ENCODE data around the gene AMY2A. TPM values are rescaled to one million over a fixed set of nuclear protein-coding genes. Genes with fewer than 3 reads are reported as not detected.
"Not testable (repeated sequence)": the region's sequence is repeated elsewhere in the genome, so short reads cannot be mapped to it uniquely, and the experiment has no call there.

AMY2A gene
- not detected for total RNA-seq

- not testable (repeated sequence) for DNase-seq (ENCODE audit: low read depth in 2 of 3, low spot score in 2 of 3)
Observed at GRCh38 chr1:103616994-103617477, at the start of gene AMY2A. TSS of gene AMY2A (plus strand) at chr1:103617427. CDS start at chr1:103617441, 14 bp downstream.

GRCh38 chr1:103569493-103569892, 47.7 kb upstream of the AMY2A start:
- no peak for DNase-seq (ENCODE audit: low read depth in 2 of 3, low spot score in 2 of 3)

GRCh38 chr1:103571289-103571688, 45.9 kb upstream of the AMY2A start, which contains the start of gene AMY2B:
TSS of gene AMY2B (plus strand) at chr1:103571589. CDS start at chr1:103571603, 14 bp downstream.
- not testable (repeated sequence) for DNase-seq (ENCODE audit: low read depth in 2 of 3, low spot score in 2 of 3)

- no peak for DNase-seq (ENCODE audit: low read depth in 2 of 3, low spot score in 2 of 3)
Observed at GRCh38 chr1:103576065-103576464, 41.2 kb upstream of the AMY2A start.

- not testable (repeated sequence) for DNase-seq (ENCODE audit: low read depth in 2 of 3, low spot score in 2 of 3)
Observed at GRCh38 chr1:103576784-103577183, 40.4 kb upstream of the AMY2A start.

GRCh38 chr1:103582464-103582863, 34.8 kb upstream of the AMY2A start:
- DNase-seq (ENCODE audit: low read depth in 2 of 3, low spot score in 2 of 3): no peak

- no peak for DNase-seq (ENCODE audit: low read depth in 2 of 3, low spot score in 2 of 3)
Observed at GRCh38 chr1:103583887-103584286, 33.3 kb upstream of the AMY2A start.

GRCh38 chr1:103584537-103584936, 32.7 kb upstream of the AMY2A start:
- DNase-seq (ENCODE audit: low read depth in 2 of 3, low spot score in 2 of 3): no peak

GRCh38 chr1:103602740-103603139, 14.5 kb upstream of the AMY2A start:
- not testable (repeated sequence) for DNase-seq (ENCODE audit: low read depth in 2 of 3, low spot score in 2 of 3)

GRCh38 chr1:103616362-103616761, 865 bp upstream of the AMY2A start:
- no peak for DNase-seq (ENCODE audit: low read depth in 2 of 3, low spot score in 2 of 3)

GRCh38 chr1:103627436-103627835, 10.2 kb downstream of the AMY2A start:
- not testable (repeated sequence) for DNase-seq (ENCODE audit: low read depth in 2 of 3, low spot score in 2 of 3)

- DNase-seq (ENCODE audit: low read depth in 2 of 3, low spot score in 2 of 3): not testable (repeated sequence)
Observed at GRCh38 chr1:103641194-103641593, 24.0 kb downstream of the AMY2A start.

GRCh38 chr1:103643908-103644307, 26.7 kb downstream of the AMY2A start:
- not testable (repeated sequence) for DNase-seq (ENCODE audit: low read depth in 2 of 3, low spot score in 2 of 3)

- DNase-seq (ENCODE audit: low read depth in 2 of 3, low spot score in 2 of 3): not testable (repeated sequence)
Observed at GRCh38 chr1:103650305-103650704, 33.1 kb downstream of the AMY2A start.

- not testable (repeated sequence) for DNase-seq (ENCODE audit: low read depth in 2 of 3, low spot score in 2 of 3)
Observed at GRCh38 chr1:103650889-103651288, 33.7 kb downstream of the AMY2A start.

- not testable (repeated sequence) for DNase-seq (ENCODE audit: low read depth in 2 of 3, low spot score in 2 of 3)
Observed at GRCh38 chr1:103654133-103654532, 36.9 kb downstream of the AMY2A start.

- not testable (repeated sequence) for DNase-seq (ENCODE audit: low read depth in 2 of 3, low spot score in 2 of 3)
Observed at GRCh38 chr1:103655460-103655859, 38.2 kb downstream of the AMY2A start, which contains the start of gene AMY1A. TSS of gene AMY1A (plus strand) at chr1:103655760. CDS start at chr1:103656331, 571 bp downstream.

Small RNAs within 50 kb of the gene (small RNA-seq; reads per million reads assigned to genes)
- not detected for gene AC105272.1

Other genes with a start within 250 kb of the AMY2A start
- 10.8 TPM for gene RNPC3, start 91.7 kb upstream of the AMY2A start, total RNA-seq
- 7.3 TPM for gene AMY2B, start 45.8 kb upstream of the AMY2A start, total RNA-seq
- not detected for gene AMY1A, start 38.3 kb downstream of the AMY2A start, total RNA-seq
- gene AMY1B, start 78.8 kb downstream of the AMY2A start, total RNA-seq: not detected
- not detected for gene AMY1C, start 132.5 kb downstream of the AMY2A start, total RNA-seq